ENCODE data around the gene TXNDC17. TPM values are rescaled to one million over a fixed set of nuclear protein-coding genes. Genes with fewer than 3 reads are reported as not detected.

Gene TXNDC17
- total RNA-seq, 1 experiment from 2014 or later, result 151 TPM

DNA sequence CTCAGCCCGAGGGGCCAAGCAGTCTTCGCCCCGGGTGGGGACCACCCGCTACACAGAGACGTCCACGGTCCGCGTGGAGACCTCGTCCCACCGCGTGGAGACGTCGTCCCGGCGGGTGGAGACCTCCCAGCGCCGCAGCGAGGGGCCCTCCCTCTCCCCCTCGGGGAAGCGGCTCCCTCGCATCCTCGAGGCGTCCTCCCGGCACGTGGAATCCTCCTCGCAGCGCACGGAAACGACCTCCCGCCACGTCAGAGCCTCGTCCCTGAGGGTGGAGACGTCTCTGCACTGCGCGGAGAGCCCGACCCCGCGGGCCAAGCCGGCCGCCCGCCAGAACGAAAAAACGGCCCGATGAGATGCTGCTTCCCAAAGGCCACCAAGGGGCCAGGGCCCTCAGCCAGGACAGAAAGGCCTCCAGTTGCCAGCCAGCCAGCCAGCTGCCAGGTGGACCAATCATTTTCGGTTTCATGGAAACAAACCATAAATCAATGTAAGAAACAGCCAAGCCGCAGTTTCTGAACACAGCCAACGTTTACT, 11.1 kb downstream of the TXNDC17 start (continued):
- TF ChIP-seq, protein P1, sequence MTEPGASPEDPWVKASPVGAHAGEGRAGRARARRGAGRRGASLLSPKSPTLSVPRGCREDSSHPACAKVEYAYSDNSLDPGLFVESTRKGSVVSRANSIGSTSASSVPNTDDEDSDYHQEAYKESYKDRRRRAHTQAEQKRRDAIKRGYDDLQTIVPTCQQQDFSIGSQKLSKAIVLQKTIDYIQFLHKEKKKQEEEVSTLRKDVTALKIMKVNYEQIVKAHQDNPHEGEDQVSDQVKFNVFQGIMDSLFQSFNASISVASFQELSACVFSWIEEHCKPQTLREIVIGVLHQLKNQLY (CRISPR knock-in tag; IDR thresholded peaks at IDR 0.05), result no peak
- TF ChIP-seq FOXK1 (CRISPR knock-in tag; IDR thresholded peaks at IDR 0.05), result peak; percentile 24; the same call in 1 of the 2 replicates
- TF ChIP-seq, protein P2, sequence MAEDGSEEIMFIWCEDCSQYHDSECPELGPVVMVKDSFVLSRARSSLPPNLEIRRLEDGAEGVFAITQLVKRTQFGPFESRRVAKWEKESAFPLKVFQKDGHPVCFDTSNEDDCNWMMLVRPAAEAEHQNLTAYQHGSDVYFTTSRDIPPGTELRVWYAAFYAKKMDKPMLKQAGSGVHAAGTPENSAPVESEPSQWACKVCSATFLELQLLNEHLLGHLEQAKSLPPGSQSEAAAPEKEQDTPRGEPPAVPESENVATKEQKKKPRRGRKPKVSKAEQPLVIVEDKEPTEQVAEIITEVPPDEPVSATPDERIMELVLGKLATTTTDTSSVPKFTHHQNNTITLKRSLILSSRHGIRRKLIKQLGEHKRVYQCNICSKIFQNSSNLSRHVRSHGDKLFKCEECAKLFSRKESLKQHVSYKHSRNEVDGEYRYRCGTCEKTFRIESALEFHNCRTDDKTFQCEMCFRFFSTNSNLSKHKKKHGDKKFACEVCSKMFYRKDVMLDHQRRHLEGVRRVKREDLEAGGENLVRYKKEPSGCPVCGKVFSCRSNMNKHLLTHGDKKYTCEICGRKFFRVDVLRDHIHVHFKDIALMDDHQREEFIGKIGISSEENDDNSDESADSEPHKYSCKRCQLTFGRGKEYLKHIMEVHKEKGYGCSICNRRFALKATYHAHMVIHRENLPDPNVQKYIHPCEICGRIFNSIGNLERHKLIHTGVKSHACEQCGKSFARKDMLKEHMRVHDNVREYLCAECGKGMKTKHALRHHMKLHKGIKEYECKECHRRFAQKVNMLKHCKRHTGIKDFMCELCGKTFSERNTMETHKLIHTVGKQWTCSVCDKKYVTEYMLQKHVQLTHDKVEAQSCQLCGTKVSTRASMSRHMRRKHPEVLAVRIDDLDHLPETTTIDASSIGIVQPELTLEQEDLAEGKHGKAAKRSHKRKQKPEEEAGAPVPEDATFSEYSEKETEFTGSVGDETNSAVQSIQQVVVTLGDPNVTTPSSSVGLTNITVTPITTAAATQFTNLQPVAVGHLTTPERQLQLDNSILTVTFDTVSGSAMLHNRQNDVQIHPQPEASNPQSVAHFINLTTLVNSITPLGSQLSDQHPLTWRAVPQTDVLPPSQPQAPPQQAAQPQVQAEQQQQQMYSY (CRISPR knock-in tag; IDR thresholded peaks at IDR 0.05), result peak; percentile 61
- TF ChIP-seq, protein P3, sequence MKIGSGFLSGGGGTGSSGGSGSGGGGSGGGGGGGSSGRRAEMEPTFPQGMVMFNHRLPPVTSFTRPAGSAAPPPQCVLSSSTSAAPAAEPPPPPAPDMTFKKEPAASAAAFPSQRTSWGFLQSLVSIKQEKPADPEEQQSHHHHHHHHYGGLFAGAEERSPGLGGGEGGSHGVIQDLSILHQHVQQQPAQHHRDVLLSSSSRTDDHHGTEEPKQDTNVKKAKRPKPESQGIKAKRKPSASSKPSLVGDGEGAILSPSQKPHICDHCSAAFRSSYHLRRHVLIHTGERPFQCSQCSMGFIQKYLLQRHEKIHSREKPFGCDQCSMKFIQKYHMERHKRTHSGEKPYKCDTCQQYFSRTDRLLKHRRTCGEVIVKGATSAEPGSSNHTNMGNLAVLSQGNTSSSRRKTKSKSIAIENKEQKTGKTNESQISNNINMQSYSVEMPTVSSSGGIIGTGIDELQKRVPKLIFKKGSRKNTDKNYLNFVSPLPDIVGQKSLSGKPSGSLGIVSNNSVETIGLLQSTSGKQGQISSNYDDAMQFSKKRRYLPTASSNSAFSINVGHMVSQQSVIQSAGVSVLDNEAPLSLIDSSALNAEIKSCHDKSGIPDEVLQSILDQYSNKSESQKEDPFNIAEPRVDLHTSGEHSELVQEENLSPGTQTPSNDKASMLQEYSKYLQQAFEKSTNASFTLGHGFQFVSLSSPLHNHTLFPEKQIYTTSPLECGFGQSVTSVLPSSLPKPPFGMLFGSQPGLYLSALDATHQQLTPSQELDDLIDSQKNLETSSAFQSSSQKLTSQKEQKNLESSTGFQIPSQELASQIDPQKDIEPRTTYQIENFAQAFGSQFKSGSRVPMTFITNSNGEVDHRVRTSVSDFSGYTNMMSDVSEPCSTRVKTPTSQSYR (CRISPR knock-in tag; IDR thresholded peaks at IDR 0.05), result peak; percentile 68; the same call in 1 of the 2 replicates
- peak; percentile 72; the same call in 1 of the 2 replicates for TF ChIP-seq NFE2L1 (CRISPR knock-in tag; IDR thresholded peaks at IDR 0.05)
- TF ChIP-seq ZNF396 (CRISPR knock-in tag; IDR thresholded peaks at IDR 0.05; ENCODE audit: borderline replicate concordance), result no peak
- TF ChIP-seq NR3C1 (CRISPR knock-in tag; conservative IDR thresholded peaks at IDR 0.05; ENCODE audit: low read depth), result no peak
- TF ChIP-seq ZNF232 (CRISPR knock-in tag; IDR thresholded peaks at IDR 0.05), result peak; percentile 77; the same call in 1 of the 2 replicates

DNA sequence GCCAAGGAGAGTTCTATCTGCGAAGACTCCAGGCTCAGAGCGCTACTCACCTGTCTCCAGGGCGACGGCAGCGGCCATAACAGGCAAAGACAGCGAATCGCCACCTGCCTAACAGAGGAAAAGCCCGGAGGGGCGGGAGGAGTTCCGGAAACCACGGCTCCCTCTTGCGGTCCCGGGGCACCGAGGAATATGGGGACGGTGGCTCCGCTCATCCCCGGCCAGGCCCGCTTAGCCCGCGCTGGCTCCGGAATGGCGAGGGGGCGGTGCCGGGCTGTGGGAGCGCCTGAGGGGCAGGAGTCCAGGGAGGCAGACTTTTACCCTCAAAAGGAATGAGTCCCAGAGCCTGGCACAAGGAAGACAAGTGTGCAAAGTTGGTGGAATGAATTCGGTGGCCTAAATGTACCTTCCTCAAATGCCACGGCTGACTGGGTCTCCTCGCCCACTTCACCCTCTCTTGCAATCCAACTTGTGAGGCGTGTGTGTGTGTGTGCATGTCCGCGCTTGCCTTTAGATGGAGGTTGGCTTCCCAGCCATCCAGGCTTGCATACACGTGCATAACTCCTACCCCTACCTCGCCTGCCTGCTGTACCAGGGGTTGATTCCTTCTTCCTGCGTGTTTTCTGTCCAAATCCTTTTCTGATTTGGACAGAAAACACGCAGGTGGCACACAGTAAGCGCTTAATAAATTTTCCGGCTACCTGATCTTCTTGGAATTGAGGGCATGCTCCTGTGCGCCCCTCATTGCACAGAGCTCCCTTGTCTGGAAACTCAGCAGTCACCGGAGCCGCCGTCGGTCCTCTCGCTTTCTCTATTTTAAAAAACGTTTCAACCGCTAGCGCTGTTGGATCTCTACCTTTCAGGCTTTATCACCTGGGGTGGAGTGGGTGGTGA, 14.2 kb downstream of the TXNDC17 start:
- peak; percentile 83 for DNase-seq (ENCODE audit: low spot score)
- peak; percentile 38 for ATAC-seq
- Mint-ChIP-seq H3K4me1 (peaks cover 43% of the 10 kb centered on the region), H3K9me3 (no peaks in the 10 kb centered on the region), H3K36me3 (peaks cover 2% of the 10 kb centered on the region; the same call in 1 of the 2 replicates), H3K27ac (no peak overlapping the region), H3K4me3 (peak overlapping the region; percentile 85), H3K27me3 (ENCODE audit: low read depth) (peaks cover 54% of the 10 kb centered on the region)
- POLR2A ChIA-PET, result no interaction called here
- CTCF ChIA-PET, result interaction anchor here (1.1 kb wide), 1 partner anchor 160 kb away, joined by 3 read pairs; no protein-coding TSS in a partner anchor
- TF ChIP-seq FOXK1 (CRISPR knock-in tag; IDR thresholded peaks at IDR 0.05) (0 out of 2 replicates have a peak, but pooled peaks have one; percentile 8), ETV6 (CRISPR knock-in tag; IDR thresholded peaks at IDR 0.05) (0 out of 2 replicates have a peak, but pooled peaks have one; percentile 37), TEAD1 (CRISPR knock-in tag; IDR thresholded peaks at IDR 0.05) (no peak)
- TF ChIP-seq, protein P4, sequence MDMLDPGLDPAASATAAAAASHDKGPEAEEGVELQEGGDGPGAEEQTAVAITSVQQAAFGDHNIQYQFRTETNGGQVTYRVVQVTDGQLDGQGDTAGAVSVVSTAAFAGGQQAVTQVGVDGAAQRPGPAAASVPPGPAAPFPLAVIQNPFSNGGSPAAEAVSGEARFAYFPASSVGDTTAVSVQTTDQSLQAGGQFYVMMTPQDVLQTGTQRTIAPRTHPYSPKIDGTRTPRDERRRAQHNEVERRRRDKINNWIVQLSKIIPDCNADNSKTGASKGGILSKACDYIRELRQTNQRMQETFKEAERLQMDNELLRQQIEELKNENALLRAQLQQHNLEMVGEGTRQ (CRISPR knock-in tag; IDR thresholded peaks at IDR 0.05), result no peak
- TF ChIP-seq, protein P5, sequence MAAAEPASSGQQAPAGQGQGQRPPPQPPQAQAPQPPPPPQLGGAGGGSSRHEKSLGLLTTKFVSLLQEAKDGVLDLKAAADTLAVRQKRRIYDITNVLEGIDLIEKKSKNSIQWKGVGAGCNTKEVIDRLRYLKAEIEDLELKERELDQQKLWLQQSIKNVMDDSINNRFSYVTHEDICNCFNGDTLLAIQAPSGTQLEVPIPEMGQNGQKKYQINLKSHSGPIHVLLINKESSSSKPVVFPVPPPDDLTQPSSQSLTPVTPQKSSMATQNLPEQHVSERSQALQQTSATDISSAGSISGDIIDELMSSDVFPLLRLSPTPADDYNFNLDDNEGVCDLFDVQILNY (CRISPR knock-in tag; IDR thresholded peaks at IDR 0.05), result 0 out of 2 replicates have a peak, but pooled peaks have one; percentile 1
- TF ChIP-seq, protein P6, sequence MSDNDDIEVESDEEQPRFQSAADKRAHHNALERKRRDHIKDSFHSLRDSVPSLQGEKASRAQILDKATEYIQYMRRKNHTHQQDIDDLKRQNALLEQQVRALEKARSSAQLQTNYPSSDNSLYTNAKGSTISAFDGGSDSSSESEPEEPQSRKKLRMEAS (CRISPR knock-in tag; IDR thresholded peaks at IDR 0.05), result 0 out of 2 replicates have a peak, but pooled peaks have one; percentile 17
- TF ChIP-seq, protein P7, sequence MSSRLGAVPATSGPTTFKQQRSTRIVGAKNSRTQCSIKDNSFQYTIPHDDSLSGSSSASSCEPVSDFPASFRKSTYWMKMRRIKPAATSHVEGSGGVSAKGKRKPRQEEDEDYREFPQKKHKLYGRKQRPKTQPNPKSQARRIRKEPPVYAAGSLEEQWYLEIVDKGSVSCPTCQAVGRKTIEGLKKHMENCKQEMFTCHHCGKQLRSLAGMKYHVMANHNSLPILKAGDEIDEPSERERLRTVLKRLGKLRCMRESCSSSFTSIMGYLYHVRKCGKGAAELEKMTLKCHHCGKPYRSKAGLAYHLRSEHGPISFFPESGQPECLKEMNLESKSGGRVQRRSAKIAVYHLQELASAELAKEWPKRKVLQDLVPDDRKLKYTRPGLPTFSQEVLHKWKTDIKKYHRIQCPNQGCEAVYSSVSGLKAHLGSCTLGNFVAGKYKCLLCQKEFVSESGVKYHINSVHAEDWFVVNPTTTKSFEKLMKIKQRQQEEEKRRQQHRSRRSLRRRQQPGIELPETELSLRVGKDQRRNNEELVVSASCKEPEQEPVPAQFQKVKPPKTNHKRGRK (CRISPR knock-in tag; IDR thresholded peaks at IDR 0.05; ENCODE audit: borderline replicate concordance), result no peak
- TF ChIP-seq, protein P8, sequence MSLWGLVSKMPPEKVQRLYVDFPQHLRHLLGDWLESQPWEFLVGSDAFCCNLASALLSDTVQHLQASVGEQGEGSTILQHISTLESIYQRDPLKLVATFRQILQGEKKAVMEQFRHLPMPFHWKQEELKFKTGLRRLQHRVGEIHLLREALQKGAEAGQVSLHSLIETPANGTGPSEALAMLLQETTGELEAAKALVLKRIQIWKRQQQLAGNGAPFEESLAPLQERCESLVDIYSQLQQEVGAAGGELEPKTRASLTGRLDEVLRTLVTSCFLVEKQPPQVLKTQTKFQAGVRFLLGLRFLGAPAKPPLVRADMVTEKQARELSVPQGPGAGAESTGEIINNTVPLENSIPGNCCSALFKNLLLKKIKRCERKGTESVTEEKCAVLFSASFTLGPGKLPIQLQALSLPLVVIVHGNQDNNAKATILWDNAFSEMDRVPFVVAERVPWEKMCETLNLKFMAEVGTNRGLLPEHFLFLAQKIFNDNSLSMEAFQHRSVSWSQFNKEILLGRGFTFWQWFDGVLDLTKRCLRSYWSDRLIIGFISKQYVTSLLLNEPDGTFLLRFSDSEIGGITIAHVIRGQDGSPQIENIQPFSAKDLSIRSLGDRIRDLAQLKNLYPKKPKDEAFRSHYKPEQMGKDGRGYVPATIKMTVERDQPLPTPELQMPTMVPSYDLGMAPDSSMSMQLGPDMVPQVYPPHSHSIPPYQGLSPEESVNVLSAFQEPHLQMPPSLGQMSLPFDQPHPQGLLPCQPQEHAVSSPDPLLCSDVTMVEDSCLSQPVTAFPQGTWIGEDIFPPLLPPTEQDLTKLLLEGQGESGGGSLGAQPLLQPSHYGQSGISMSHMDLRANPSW (CRISPR knock-in tag; conservative IDR thresholded peaks at IDR 0.05; ENCODE audit: low read depth), result no peak
